Activated CD4-positive, alpha-beta T cell treated with anti-CD3 and anti-CD28 coated beads, Interleukin-2, amount 10 ng/mL, durations not matched to agents 24 days and 14 days (primary cell): ENCODE results near the gene RNF126. TPM values are rescaled to one million over a fixed set of nuclear protein-coding genes. Genes with fewer than 3 reads are reported as not detected.

Source experiments
- DNase-seq: peaks from one replicate; pipeline ENCODE4 v3.0.0; 2022
- H3K27ac Mint-ChIP-seq: one replicate; pipeline ENCODE4 v1.8.0; 2022; ENCODE audit warnings: mild to moderate bottlenecking, mixed read lengths
- H3K27me3 Mint-ChIP-seq: one replicate; pipeline ENCODE4 v1.8.0; 2022; ENCODE audit warnings: mixed read lengths
- H3K36me3 Mint-ChIP-seq: one replicate; pipeline ENCODE4 v1.8.0; 2022; ENCODE audit warnings: low read depth, mild to moderate bottlenecking, mixed read lengths
- H3K4me1 Mint-ChIP-seq: one replicate; pipeline ENCODE4 v1.8.0; 2021; ENCODE audit warnings: mixed read lengths
- H3K4me3 Mint-ChIP-seq: one replicate; pipeline ENCODE4 v1.8.0; 2022; ENCODE audit warnings: mild to moderate bottlenecking, moderate library complexity, mixed read lengths
- H3K9me3 Mint-ChIP-seq: one replicate; pipeline ENCODE4 v1.8.0; 2021; ENCODE audit warnings: mixed read lengths
- intact Hi-C: fragments of 100-400 bp; cut with micrococcal nuclease; formaldehyde crosslinking; loops from one replicate; pipeline ENCODE4 v1.15.1; 2023
- total RNA-seq: library from RNA; stranded (reverse); gene quantifications from 2 replicates; pipeline ENCODE4 v1.2.3, GENCODE V29; 2022

RNF126 gene
- total RNA-seq, 1 donor from 2014 or later: 109 TPM

DNA sequence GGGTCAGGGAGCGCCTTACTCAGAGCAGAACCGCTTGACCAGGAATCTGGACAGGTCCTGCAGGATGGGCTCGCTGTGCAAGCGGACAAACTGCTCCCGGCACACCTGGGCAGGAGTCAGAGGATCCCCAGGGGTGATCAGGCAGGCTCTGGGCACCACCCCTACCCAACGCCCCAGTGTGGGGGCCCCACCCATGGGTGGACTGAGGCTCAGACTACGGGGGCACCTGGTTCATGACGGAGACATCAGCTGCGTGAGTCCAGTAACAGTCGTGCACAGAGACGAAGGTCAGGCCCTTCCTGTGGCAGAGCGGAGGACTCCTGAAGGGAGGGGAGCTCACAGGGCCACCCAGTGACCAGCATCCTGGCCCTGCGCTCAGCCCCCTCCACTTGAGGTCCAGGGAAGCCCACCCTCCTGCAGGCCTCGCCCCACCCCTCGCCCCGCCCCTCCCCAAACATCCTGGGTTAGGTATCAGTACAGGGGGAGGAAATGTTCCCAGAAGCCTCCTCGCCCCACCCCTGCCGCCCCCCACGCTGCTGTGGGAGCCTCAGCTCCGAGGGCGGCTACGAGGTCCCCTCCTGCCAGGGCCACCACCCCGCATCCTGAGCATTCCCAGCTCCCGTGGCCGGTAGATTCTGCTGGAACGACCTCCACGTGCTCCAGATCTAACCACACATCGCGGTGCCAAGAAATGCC lies 45.3 kb downstream of the RNF126 start:
- H3K27me3 Mint-ChIP-seq: peaks cover 2% of the 10 kb centered on the region
- no peak overlapping the region for H3K4me3 Mint-ChIP-seq
- H3K27ac Mint-ChIP-seq: no peak overlapping the region
- intact Hi-C loops: no loop called here
- H3K36me3 Mint-ChIP-seq: peaks cover 28% of the 10 kb centered on the region
- H3K4me1 Mint-ChIP-seq: peaks cover 2% of the 10 kb centered on the region
- no peak for DNase-seq
- H3K9me3 Mint-ChIP-seq: no peaks in the 10 kb centered on the region

DNA sequence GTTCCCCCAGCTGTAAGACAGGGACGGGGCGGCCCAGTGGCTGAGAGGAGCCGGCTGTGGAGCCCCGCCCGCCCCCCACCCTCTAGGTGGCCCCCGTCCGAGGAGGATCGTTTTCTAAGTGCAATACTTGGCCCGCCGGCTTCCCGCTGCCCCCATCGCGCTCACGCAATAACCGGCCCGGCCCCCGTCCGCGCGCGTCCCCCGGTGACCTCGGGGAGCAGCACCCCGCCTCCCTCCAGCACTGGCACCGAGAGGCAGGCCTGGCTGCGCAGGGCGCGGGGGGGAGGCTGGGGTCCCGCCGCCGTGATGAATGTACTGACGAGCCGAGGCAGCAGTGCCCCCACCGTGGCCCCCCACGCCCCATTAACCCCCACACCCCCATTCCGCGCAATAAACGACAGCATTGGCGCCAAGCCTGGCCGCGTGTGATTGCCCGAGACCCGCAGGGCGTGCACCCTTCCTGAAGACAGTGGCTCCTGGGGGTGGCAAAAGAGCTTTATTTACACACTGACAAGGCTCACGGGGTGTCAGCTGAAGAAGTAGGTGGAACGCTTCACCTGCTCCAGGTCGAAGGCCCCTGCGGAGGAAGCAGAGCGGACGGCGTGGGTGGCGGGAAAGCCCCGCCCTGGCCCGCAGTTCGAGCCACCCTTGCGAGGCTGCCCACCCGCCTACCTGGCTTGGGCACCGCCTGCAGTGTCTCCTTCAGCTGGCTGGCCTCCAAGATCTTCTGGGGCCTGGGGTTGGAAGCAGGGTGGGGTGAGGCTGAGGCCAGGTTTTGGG lies 46.1 kb downstream of the RNF126 start:
- no peak overlapping the region for H3K27ac Mint-ChIP-seq
- DNase-seq: no peak
- H3K4me1 Mint-ChIP-seq: peaks cover 5% of the 10 kb centered on the region
- no peaks in the 10 kb centered on the region for H3K9me3 Mint-ChIP-seq
- H3K4me3 Mint-ChIP-seq: no peak overlapping the region
- intact Hi-C loops: no loop called here
- peaks cover 2% of the 10 kb centered on the region for H3K27me3 Mint-ChIP-seq
- peaks cover 28% of the 10 kb centered on the region for H3K36me3 Mint-ChIP-seq

DNA sequence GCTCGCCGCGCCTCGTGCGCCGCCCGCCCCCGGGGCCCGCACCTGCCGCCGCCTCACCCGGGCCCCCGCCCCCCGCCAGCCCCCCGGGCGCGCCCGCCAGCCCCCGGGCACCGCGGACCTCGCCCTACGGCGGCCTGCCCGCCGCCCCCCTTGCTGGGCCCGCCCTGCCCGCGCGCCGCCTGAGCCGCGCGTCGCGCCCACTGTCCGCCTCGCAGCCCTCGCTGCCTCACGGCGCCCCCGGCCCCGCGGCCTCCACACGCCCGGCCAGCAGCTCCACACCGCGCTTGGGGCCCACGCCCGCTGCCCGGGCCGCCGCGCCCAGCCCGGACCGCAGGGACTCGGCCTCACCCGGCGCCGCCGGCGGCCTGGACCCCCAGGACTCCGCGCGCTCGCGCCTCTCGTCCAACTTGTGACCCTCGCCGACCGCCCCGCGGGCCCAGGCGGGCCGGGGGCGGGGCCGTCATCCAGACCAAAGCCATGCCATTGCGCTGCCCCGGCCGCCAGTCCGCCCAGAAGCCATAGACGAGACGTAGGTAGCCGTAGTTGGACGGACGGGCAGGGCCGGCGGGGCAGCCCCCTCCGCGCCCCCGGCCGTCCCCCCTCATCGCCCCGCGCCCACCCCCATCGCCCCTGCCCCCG lies 46.8 kb downstream of the RNF126 start:
- H3K36me3 Mint-ChIP-seq: peaks cover 28% of the 10 kb centered on the region
- no peak for DNase-seq
- peaks cover 8% of the 10 kb centered on the region for H3K4me1 Mint-ChIP-seq
- H3K27ac Mint-ChIP-seq: no peak overlapping the region
- no peaks in the 10 kb centered on the region for H3K9me3 Mint-ChIP-seq
- H3K27me3 Mint-ChIP-seq: peaks cover 2% of the 10 kb centered on the region
- intact Hi-C loops: no loop called here
- H3K4me3 Mint-ChIP-seq: no peak overlapping the region

DNA sequence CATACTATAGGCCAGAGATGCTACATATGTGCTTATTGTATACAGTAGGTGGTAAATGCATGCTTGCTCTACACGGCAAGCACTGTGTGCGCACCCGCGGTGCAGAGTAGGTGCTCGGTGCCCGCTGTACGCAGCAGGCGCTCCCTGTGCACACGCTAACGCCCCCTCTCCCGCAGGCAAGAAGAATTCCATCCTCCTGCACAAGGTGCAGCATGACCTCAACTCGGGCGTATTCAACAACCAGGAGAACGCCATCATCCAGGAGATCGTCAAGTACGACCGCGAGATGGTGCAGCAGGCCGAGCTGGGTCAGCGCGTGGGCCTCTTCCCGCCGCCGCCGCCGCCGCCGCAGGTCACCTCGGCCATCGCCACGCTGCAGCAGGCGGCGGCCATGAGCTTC lies 47.4 kb downstream of the RNF126 start:
- peaks cover 31% of the 10 kb centered on the region for H3K36me3 Mint-ChIP-seq
- DNase-seq: no peak
- H3K27ac Mint-ChIP-seq: no peak overlapping the region
- H3K4me3 Mint-ChIP-seq: peak overlapping the region; percentile 23
- H3K9me3 Mint-ChIP-seq: no peaks in the 10 kb centered on the region
- H3K27me3 Mint-ChIP-seq: peaks cover 2% of the 10 kb centered on the region
- intact Hi-C loops: no loop called here
- H3K4me1 Mint-ChIP-seq: peaks cover 12% of the 10 kb centered on the region

- DNase-seq: no peak
- no peak overlapping the region for H3K4me3 Mint-ChIP-seq
- peaks cover 25% of the 10 kb centered on the region for H3K36me3 Mint-ChIP-seq
- H3K27me3 Mint-ChIP-seq: peaks cover 2% of the 10 kb centered on the region
- no peaks in the 10 kb centered on the region for H3K9me3 Mint-ChIP-seq
- intact Hi-C loops: no loop called here
- H3K4me1 Mint-ChIP-seq: peaks cover 12% of the 10 kb centered on the region
- H3K27ac Mint-ChIP-seq: no peak overlapping the region
Measured at GRCh38 chr19:613732-614567, 49.1 kb downstream of the RNF126 start.

DNA sequence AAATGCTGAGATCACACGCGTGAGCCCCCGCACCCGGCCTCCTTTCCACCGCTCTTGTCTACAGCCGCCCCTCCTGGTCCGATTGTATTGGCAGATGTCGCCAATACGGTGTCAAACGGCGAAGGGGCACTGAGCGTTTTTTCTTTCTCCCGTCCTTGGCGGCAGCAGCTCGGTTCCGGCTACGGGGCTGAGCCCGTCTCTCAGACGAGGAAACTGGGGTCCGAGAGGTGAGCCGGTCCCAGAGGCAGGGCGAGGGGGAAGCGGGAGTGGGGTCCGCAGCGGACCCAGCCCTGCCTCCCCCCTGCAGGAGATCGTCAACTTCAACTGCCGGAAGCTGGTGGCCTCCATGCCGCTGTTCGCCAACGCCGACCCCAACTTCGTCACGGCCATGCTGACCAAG lies 50.1 kb downstream of the RNF126 start:
- Mint-ChIP-seq H3K4me1 (peaks cover 12% of the 10 kb centered on the region), H3K9me3 (no peaks in the 10 kb centered on the region), H3K27ac (no peak overlapping the region), H3K36me3 (peaks cover 16% of the 10 kb centered on the region), H3K27me3 (peaks cover 2% of the 10 kb centered on the region), H3K4me3 (no peak overlapping the region)
- DNase-seq: no peak
- intact Hi-C loops: no loop called here

DNA sequence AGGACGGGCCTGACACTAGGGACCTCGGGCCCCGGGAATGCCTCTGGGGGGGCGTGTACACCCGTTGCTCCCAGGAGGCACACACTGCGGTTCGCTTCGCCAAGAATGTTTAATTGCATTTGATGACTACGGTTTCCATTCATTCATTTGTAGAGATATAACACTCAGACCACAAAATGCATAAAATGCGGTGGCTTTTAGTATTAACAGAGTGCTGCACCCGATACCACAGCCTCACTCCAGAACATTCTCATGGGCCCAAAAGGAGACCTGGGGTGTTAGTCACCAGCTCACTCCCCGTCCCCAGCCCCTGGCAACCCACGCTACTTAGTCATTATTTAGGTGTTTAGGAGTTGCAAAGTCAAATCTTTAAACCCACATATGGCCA lies 51.5 kb downstream of the RNF126 start:
- H3K36me3 Mint-ChIP-seq: peaks cover 14% of the 10 kb centered on the region
- peaks cover 2% of the 10 kb centered on the region for H3K27me3 Mint-ChIP-seq
- H3K27ac Mint-ChIP-seq: peak overlapping the region; percentile 95
- H3K9me3 Mint-ChIP-seq: no peaks in the 10 kb centered on the region
- intact Hi-C loops: loop anchor here (1.0 to 2.0 kb wide), 3 partner anchors 28 to 69 kb away; partner anchors contain the start of genes BSG and FGF22
- peak overlapping the region; percentile 86 for H3K4me3 Mint-ChIP-seq
- peaks cover 12% of the 10 kb centered on the region for H3K4me1 Mint-ChIP-seq
- no peak for DNase-seq

DNA sequence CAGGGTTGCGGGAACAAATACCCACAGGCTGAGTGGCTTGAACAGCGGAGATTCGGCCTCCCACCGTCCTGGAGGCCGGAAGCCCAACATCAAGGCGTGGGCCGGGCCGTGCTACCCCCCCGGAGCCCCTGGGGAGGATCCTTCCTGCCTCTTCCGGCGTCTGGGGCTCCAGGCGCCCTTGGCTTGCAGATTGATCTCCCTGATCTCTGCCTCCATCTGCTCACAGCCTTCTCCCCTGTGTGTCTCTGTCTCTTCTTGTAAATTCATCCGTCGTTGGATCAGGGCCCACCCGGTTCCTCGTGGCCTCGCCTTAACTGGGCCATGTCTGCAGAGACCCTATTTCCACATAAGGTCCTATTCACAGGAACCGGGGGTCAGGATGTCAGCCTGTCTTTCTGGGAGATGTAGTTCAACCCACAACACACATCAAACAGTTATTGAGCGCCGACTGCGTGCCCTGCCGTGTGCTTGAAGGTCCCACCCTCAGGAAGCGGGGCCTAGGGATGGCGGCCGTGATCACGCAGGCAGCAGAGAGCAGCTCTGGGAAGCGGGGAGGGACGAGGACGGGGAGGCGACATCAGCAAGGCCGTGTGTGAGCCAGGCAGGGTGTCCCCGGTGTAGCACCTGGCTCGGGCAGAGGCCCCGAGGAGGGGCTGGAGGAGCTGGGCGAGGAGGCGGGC lies 52.1 kb downstream of the RNF126 start:
- Mint-ChIP-seq H3K9me3 (no peaks in the 10 kb centered on the region), H3K27ac (peak overlapping the region; percentile 95), H3K36me3 (peaks cover 14% of the 10 kb centered on the region), H3K4me3 (peak overlapping the region; percentile 86), H3K4me1 (peaks cover 12% of the 10 kb centered on the region), H3K27me3 (peaks cover 2% of the 10 kb centered on the region)
- intact Hi-C loops: loop anchor here (1.0 to 2.0 kb wide), 3 partner anchors 28 to 70 kb away; partner anchors contain the start of genes BSG and FGF22
- DNase-seq: peak; percentile 89

- peak; percentile 83 for DNase-seq
- peak overlapping the region; percentile 86 for H3K4me3 Mint-ChIP-seq
- H3K4me1 Mint-ChIP-seq: peaks cover 10% of the 10 kb centered on the region
- H3K9me3 Mint-ChIP-seq: no peaks in the 10 kb centered on the region
- H3K27me3 Mint-ChIP-seq: no peaks in the 10 kb centered on the region
- peaks cover 10% of the 10 kb centered on the region for H3K36me3 Mint-ChIP-seq
- intact Hi-C loops: loop anchor here (2.0 kb wide), 1 partner anchor 71 kb away; no protein-coding TSS in a partner anchor
- H3K27ac Mint-ChIP-seq: peak overlapping the region; percentile 95
Measured at GRCh38 chr19:610071-610800, 52.8 kb downstream of the RNF126 start.

DNA sequence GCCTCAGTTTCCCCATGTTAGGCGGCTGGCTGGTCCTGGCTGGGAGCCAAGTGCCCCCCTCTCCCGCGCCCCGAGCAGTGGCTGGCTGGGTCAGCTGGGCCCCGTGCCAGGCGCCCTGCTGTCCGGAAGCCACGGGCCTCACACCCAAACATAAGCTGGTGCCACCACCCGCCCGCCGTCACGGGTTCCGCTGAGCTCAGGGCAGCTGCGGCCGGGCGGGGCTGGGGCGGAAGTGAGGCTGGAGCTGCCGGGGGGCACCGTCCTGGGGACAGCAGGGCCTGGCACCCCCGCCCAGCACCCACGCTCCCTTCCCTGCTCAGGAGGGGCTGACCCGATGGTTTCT lies 54.0 kb downstream of the RNF126 start:
- Mint-ChIP-seq H3K36me3 (peaks cover 3% of the 10 kb centered on the region), H3K4me3 (no peak overlapping the region), H3K27ac (no peak overlapping the region), H3K4me1 (peaks cover 10% of the 10 kb centered on the region), H3K9me3 (no peaks in the 10 kb centered on the region), H3K27me3 (no peaks in the 10 kb centered on the region)
- intact Hi-C loops: no loop called here
- DNase-seq: no peak

GRCh38 chr19:608155-609003 lies 54.6 kb downstream of the RNF126 start:
- DNase-seq: no peak
- Mint-ChIP-seq H3K27me3 (no peaks in the 10 kb centered on the region), H3K27ac (no peak overlapping the region), H3K4me1 (peaks cover 10% of the 10 kb centered on the region), H3K9me3 (no peaks in the 10 kb centered on the region), H3K4me3 (no peak overlapping the region), H3K36me3 (peaks cover 3% of the 10 kb centered on the region)
- intact Hi-C loops: no loop called here
